HG03432 (cell line): ENCODE data around the gene TOPAZ1.
A peak's percentile ranks its signal among the peaks of the same experiment; 100 is the strongest.
"Not testable (repeated sequence)": the region's sequence is repeated elsewhere in the genome, so short reads cannot be mapped to it uniquely, and the experiment has no call there.

Source experiments
- ATAC-seq: cut with Tn5 transposase; IDR thresholded peaks from one replicate; pipeline ENCODE4 v1.9.1; 2021; ENCODE audit warnings: mild to moderate bottlenecking, moderate library complexity; ENCODE audit not compliant: unreplicated experiment

The TOPAZ1 gene

GRCh38 chr3:44326515-44326914 lies 84.8 kb downstream of the TOPAZ1 start:
- ATAC-seq, result no peak

DNA sequence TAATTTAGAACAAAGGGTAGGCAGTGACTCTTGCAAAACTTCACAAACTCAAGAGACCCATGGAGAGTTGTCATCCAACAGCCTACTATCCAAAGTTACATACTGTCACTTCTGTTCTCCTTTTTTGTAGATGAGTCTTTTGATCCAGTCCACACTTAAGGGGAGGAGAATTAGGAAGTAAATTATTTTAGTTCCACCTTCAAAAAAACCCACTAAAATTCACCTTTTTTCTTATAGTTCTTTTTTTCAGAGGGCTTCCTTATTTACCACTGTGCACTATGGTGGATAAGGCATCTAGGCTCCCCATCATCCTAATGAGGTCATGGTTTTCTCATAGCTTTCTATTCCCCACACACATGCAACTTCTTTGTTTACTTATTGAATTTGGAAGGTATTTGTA lies 88.3 kb downstream of the TOPAZ1 start:
- ATAC-seq, result no peak

- ATAC-seq, result no peak
Measured at GRCh38 chr3:44330444-44330843, 88.8 kb downstream of the TOPAZ1 start.

DNA sequence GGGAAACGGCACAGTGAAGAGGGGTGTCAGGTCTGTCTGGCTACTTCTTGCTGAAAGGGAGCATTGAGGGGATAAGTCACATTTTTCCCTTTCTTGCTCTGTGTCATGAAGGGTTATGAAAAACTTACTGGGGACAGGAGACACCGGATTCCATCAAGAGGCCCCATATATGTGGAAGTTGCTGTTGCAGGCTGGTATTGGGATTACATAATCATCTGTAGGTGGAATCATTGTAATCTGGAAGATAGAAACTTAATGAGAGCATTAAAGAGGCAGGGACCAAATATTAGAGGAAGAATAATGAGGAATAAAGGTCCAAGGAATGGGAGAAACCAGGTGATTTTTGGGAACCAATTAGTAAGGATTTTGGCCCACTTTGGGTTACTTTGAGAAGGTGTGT lies 92.6 kb downstream of the TOPAZ1 start:
- ATAC-seq, result no peak

DNA sequence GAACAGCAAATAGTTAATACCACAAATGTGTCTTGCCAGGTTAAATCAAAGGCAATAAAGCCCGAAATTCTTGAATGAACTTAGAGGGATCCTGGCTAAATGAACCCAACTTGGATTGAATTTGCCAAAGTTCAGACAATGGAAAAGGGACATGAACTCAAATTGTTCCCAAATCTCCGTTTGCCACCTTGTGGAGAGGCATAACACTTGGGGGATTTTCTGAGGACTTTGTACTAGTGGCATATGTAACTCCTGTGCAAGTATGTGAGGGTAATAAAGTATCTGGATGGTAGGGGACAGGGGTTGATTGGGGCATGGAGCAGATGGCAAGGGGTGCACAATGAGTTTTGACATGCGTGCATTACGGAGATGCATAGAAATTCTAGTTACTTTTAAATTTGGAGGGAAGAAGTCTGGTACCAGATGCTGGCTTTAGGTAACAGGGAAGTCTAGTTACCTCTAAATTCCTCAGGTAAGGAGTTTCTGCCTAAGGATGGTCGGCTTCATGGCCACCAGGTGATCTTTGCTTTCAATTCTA lies 95.6 kb downstream of the TOPAZ1 start:
- no peak for ATAC-seq

- ATAC-seq, result peak; percentile 92
Measured at GRCh38 chr3:44338010-44338827, 96.5 kb downstream of the TOPAZ1 start, which contains the start of gene TCAIM. Gene TCAIM (plus strand): TSS chr3:44338766. CDS start chr3:44354783, 16,017 bp downstream.

- no peak for ATAC-seq
Measured at GRCh38 chr3:44338828-44339127, 97.1 kb downstream of the TOPAZ1 start.

DNA sequence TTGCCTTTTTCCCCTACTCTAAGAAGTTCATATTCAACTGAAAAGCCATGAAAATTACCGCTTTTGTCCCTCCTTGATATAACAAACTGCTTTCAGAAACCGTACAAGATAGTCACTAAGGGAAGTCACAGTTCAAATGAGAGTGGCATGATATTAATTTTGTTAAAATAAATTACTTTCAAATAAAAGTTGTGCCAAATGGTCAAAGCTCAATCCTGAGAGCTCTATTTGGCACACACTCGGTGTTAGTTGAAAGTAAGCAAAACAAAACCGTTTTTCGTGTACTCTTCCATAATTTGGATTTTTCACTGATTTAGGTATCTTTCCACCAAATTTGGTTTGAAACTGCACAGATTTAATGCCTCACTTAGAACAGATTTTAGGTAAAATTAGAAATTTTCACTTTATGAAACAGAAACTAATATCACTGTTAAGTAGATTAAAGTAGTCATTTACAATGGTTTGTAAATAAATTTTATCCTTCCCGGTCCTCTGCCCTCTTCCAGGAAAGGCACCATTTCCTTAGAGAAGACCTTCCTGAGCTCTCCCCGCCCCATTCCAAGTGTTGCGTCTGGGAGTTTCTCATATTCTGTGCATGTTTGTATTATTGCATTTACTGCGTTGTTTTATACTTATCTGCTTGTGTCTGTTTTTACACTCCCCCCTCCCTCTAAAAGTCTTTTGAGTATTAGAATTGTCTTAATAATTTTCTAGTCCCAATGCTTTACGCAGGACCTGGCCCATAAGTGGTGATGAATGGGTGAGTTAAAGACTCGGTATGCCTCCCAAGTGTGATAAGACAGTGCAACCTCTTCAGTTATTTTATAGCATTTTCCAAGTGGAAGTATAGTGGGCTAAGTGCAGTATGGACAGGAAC lies 97.7 kb downstream of the TOPAZ1 start:
- ATAC-seq, result no peak

DNA sequence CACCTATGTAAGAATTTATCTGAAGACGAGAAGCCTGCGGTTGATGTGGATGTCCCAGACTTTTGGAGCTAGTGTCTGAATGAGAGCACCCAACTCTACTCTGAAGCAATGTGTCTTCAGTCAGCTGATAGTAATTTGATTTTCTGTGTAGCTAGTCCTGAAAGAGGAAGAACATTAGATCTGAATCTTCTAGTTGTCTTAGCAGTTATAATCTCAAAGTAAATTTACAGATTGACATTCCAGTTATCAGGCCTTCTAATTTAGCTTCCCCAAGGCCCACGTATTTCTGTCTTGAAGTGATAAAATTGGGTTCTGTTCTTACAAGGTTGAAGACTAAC lies 98.3 kb downstream of the TOPAZ1 start:
- no peak for ATAC-seq

DNA sequence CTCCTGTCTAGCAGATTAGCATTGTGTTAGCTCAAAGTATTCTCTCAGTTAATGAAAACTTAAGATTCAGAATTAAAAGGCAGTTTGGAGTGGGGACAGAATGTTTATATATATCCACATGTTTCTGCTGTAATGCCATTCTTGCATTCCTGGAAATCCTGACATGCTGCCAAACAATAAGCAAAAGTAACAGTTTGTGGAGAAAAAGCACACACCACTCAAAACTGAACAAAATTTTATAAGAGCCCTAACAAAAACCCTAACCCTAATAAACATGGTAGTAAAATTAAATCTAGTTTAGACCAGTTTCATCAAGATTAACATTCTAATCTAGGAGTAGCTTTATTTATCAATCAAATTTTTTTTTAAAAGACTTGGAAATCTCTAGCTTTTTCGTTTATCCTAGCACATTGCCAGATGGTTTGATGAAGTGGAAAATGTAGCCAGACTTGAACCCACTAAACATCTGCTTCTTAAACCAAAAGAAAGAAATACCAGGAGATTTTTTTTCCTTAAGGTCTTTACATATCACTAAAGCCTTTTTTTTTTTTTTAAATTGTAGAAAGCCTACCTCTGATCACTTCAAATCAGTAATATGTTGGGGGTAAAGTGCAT lies 100.6 kb downstream of the TOPAZ1 start:
- ATAC-seq, result no peak

- no peak for ATAC-seq
Measured at GRCh38 chr3:44343421-44343820, 101.7 kb downstream of the TOPAZ1 start.

GRCh38 chr3:44346590-44346989 lies 104.9 kb downstream of the TOPAZ1 start:
- not testable (repeated sequence) for ATAC-seq

DNA sequence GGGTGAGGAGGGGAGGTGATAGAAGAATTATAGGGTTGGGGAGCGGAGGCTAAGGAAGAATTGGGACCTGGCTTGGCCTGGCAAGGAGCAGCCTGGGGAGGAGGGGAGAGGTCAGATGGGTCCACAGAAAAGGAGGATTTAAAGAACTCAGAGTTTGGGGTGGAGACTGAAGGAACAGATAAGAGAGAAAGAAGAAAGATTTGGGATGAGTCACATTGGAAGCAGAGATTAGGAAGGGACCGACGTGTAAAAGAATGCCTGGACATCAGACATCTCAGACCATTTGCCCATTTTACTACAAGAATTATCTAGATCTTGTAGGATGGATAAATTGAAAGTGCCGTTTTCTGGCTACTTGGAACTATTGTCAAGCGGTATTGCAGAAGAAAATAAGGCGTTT lies 107.3 kb downstream of the TOPAZ1 start:
- no peak for ATAC-seq

DNA sequence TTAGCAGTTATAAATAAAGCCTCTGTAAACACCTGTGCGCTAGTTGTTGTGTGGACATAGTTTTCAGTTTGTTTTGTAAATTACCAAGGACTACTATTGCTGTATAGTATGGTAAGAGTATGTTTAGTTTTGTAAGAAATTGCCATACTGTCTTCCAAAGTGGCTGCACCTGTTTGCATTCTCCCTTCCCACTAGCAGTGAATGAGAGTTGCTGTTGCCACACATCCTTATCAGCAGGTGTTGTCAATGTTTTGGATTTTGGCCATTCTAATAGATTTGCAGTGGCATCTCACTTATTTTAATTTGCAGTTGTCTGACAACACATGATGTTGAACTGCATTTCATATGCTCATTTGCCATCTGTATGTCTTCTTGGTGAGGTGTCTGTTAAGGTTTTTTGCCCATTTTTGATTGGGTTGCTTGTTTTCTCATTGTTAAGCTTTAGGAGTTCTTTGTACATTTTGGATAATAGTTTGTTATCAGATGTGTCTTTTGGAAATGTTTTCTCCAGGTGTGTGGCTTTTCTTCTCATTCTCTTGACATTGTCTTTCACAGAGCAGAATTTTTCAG lies 111.8 kb downstream of the TOPAZ1 start:
- no peak for ATAC-seq

DNA sequence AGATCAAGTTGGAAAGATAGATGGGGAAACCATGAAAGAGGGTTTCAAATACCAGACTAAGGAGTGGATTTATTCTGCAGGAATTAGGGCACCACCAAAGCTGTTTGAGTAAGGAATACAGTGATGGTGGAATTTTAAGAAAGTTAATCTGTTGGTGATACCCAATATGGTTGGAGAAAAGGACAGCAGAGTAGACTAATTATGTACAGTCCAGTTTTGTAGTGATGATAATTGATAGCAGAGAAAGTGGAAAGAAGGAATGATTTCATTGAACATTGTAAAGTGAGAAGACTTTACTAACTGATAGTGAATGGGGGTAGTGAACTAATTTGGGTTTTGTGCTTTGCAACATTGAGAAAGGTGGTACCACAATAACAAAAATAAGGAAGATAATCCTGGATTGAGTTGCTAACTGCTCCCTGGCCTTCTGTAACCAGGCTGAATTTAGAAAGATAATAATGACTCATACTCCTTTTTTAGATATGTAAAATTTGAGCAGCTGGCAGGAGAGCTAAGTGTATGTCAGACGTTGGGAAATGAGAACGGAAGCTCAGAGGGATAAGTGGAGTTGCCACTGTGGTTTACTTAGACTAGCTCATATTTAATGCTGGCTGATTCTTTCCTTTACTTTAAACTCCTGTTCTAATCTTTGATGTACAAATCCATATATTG lies 113.8 kb downstream of the TOPAZ1 start:
- ATAC-seq, result no peak

DNA sequence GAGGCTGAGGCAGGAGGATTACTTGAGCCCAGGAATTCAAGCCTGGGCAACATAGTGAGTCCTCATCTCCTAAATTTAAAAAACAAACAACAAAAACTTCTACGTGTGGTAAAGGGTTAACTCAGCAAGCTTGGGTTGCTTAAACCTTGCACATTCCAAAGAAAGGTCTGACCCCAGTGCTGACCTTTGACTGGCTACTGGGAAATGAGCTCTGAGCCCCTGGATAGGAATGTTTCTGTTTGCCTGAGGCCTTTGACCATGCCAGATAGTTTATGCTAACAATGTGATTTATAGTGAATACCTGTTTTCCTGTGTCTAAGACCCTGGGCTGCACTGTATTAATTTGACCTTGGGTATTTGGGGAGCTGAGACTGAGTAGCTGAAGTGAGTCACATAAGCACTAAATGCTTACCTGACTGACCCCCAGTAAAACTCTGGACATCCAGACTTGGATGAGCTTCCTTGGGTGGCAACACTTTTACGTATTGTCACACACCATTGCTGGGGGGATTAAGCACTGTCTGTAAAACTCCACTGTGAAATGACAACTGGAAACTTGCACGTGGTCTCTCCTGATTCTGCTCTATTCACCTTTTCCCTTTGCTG lies 117.6 kb downstream of the TOPAZ1 start:
- ATAC-seq, result no peak

GRCh38 chr3:44363591-44363990 lies 121.9 kb downstream of the TOPAZ1 start:
- ATAC-seq, result peak; percentile 62

DNA sequence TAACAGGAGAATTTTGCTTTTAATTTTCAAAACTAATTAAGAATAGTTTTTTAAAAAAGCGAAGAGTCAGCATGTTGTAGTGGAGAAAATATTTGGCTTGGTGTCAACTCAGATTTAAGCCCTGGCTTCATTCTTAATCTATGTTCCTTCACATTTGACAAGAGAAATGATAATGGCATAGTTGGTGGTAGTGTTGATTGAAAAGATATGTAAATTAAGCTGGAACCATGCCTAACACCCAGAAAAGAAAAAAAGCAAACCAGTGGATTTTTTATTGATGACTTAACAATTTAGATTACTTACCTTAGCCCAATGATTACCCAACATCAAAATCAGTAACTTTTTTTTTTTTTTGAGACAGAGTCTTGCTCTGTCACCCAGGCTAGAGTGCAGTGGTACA lies 124.3 kb downstream of the TOPAZ1 start:
- ATAC-seq, result no peak

GRCh38 chr3:44375450-44375849 lies 133.8 kb downstream of the TOPAZ1 start:
- ATAC-seq, result no peak
